SK-N-DZ (cell line): Measurements from ENCODE around the gene ATRN. TPM values are rescaled to one million over a fixed set of nuclear protein-coding genes. Genes with fewer than 3 reads are reported as not detected.
"Not testable (repeated sequence)": the region's sequence is repeated elsewhere in the genome, so short reads cannot be mapped to it uniquely, and the experiment has no call there.

Experiments
- DNase-seq: peaks from one replicate; pipeline ENCODE4 v3.0.0-alpha.2; 2015; ENCODE audit warnings: low spot score
- polyA plus RNA-seq, 2 experiments: library from polyadenylated mRNA; depleted of rRNA; stranded (reverse); fragments of >200 nt; gene quantifications; 2 replicates each; pipeline ENCODE4 v1.2.3, GENCODE V29; 2014

The ATRN gene
- polyA plus RNA-seq (2014; cell fraction: cytosol; rRNA removed) = 13.4 and 13.9 TPM in 2 replicates
- 9.4 and 12.9 TPM in 2 replicates for polyA plus RNA-seq (2014; cell fraction: nucleus; rRNA removed)

GRCh38 chr20:3470627-3471396, at the start of gene ATRN:
ATRN (plus strand) TSS chr20:3471018; CDS start chr20:3471108, 90 bp downstream.
- peak; percentile 88 for DNase-seq

DNA sequence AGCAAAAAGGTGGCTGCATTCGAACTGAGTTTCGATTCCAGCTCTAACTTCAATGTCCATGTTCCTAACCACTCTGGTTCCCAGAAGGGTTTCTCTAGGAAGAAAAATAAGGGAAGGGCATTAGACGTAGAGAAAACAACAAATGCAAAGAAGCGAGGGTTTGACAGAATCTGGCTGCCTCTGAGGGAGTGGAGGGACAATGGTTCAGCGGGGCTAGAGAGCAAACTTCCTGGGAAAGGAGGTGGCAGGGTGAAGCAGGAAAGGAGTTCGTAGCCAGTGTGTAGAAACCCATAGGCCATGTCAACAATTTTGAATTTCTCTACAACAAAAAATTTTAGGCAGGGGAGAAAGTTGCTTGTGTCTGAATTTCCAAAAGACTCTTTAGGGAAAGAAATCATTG, 48.8 kb upstream of the ATRN start:
- no peak for DNase-seq

DNA sequence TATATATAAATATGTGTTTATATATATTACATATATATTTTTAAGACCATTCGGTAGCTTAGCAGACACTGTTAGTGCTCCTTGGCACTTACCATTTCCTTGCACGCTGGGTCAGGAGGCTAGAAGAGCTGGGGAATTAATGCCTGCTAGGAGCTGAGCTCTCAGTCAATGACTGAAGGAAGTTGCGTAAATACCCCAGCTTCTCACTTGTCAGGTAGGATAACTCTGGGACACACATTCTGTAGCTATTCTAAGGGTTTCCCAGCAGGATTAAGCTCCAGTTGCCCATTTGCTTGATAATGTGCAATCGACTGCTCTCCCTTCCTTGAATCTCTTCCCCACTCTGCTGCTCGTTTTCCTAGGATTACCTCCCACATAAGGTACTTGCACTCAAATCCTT, 47.7 kb upstream of the ATRN start:
- no peak for DNase-seq

DNA sequence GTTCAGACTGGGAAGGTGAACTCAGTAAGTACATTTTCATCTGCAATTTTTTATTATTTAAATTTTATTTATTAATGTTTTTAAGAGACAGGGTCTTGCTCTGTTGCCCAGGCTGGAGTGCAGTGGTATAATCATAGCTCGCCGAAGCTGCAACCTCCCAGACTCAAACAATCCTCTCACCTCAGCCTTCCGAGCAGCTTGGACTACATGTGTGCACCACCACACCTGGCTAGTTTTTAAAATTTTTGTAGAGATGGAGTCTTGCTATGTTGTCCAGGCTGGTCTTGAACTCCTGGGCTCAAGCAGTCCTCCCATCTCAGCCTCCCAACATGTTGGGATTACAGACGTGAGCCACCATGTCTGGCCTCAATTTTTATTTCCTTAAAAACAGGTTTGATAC, 44.1 kb upstream of the ATRN start:
- not testable (repeated sequence) for DNase-seq

DNA sequence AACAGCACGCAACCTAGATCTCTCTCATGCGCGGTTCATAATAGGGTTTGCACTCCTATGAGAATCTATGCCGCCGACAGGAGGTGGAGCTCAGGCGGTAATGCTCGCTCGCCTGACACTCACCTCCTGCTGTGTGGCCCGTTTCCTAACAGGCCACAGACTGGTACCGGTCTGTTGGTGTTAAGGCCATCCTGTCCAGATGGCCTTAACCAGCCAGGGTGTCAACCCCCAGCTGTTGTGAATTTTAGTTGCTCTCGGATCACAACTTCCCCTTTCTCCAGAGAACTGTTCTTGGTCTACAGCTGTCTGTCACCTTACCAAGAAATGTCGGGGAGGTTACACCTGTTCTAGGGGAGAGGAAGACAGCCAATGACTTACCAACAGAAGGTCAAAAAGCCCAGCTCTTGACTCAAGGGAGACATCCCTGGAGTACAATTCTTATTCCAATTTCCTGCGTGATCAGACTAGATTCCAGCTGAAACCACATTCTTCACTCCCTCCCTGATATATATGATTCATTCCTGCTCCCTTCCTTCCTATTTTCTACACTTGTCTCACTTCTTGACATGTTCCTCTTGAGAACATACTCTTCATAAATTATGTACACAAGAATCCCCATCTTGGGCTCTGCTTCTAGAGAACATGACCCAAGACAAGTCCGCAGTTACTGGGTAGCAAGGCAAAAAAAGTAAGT, 40.3 kb upstream of the ATRN start:
- DNase-seq = no peak

DNA sequence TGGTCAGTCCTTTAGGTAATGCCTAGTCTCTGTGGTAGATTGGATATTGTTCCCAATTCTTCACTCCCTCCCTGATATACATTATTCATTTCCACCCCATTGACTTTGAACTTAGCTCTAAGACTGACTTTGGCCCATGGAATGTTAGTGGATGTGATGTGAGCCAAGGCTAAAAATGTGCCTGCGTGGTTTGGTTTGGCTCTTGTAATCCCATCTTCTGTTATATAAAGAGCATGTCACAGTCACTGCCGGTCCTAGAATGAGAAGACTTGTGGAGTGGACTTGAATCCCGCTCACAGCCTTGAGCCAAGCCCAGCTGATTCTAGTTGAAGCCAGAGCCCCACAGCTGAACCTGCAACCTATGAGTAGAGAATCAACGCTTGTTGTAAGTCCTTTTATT, 39.7 kb upstream of the ATRN start:
- DNase-seq = no peak

- DNase-seq = no peak
Observed at GRCh38 chr20:3432844-3433243, 38.0 kb upstream of the ATRN start.

DNA sequence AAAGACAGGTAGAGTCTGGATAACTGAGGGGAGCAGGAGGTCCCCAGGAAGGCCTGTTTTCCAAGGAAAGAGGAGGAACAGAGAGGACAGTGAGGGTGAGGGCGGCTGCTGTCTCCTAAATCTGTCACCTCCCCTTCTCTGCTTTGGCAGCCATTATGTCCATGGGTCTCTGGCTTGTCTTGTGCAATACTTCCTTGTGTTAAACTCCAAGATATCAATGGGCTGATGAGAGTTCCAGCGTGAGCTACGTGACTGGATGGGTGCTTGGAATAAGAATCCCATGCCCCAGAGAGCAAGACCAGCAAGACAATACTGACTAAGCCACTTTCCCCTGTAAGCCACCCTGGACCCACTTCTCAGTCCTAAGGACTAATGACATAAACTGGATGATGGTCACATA, 37.1 kb upstream of the ATRN start:
- DNase-seq = no peak

GRCh38 chr20:3434232-3434631, 36.6 kb upstream of the ATRN start:
- DNase-seq = no peak

DNA sequence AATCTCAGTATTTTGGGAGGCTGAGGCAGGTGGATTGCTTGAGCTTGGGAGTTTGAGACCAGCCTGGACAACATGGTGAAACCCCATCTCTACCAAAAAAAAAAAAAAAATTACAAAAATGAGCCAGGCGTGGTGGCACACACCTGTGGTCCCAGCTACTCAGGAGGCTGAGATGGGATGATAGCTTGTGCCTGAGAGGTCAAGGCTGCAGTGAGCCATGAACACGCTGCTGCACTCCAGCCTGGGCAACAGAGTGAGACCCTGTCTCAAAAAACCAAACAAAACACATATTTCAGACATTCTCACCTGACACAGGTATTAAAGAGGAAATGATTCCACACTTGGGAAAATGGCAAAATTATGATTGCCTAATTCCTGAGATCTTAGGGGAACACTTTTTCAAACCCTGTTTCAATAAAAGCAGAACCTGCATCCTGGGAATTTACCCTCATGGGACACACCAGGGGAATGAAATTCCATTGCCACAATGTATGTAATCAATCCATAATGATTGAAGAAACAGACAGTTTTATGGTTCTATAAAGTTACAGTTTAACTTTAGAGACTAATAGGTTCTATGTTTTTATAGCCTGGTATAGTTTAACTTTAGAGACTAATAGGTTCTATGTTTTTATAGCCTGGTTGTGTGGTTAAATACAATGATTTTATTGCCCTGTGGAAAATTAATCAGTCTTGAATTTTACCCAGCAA, 33.8 kb upstream of the ATRN start:
- DNase-seq = no peak

GRCh38 chr20:3446779-3447178, 24.0 kb upstream of the ATRN start:
- no peak for DNase-seq

DNA sequence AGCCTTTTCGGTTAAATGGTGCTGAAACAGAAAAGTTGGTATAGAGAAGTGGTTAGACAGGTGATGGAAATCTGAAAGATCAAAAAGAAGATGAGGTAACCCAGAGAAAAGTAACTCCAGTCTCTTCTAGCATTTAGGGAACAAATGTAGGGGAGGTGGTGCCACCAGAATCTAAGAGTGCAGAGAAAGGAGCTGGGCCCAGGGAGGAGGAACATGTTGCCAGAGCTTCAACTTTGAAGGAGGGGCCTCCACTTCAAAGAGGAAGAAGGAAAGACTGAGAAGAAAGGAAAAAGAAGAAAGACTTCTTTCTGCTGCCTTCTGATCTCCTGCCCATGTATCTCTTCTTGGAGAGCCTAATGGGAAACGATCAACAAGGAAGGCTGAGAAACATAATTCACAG, 23.5 kb upstream of the ATRN start:
- DNase-seq = no peak

- DNase-seq = no peak
Observed at GRCh38 chr20:3449319-3449718, 21.5 kb upstream of the ATRN start.

DNA sequence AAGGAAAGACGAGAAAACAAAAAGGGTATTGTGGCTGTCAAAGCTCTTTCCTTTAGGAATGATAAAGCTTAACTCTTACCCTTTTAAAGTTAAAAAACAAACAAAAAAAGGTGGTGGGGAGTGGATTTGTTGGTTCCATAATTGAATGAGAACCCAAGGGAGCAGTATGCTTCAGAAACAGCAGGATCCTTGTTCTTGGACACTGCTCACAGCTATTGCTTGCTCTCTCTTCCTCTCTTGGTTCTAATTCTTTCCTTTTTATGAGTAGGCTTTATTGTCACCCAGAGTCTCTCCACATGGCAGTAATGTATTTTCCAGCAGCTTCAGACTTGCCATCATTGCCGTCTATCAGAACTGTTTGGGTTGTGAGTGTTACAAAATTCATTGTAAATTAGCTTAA, 18.7 kb upstream of the ATRN start:
- DNase-seq = no peak

- no peak for DNase-seq
Observed at GRCh38 chr20:3452690-3453089, 18.1 kb upstream of the ATRN start.

- DNase-seq = no peak
Observed at GRCh38 chr20:3454831-3455230, 16.0 kb upstream of the ATRN start.

- no peak for DNase-seq
Observed at GRCh38 chr20:3456648-3457047, 14.2 kb upstream of the ATRN start.

DNA sequence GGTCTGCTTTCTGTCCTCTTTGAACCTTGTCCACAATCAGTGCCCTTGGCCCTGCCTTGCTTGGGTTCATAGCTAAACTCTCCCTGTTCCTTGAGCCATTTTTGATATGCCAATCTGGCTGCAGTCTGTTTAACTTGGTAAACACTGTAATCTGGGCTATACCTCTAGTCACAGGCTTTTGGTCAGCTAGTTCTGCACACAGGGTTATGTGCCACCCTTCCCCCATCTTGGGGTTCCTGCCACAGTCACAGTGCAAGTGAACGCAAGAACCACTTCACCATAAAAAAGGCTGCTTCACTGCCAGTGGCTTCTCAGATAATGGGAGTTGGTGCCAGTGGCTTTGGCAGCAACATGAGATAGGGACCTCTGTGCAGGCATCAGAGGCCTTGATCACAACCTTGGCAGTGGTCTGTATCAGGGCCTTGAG, 10.9 kb upstream of the ATRN start:
- no peak for DNase-seq

GRCh38 chr20:3461211-3461771, 9.5 kb upstream of the ATRN start:
- DNase-seq = no peak

GRCh38 chr20:3461911-3462677, 8.7 kb upstream of the ATRN start:
- no peak for DNase-seq

GRCh38 chr20:3464166-3464565, 6.7 kb upstream of the ATRN start:
- DNase-seq = no peak
